Body of pancreas (tissue), 4 donors: Measurements from ENCODE around the gene NKX1-1. TPM values are rescaled to one million over a fixed set of nuclear protein-coding genes. Genes with fewer than 3 reads are reported as not detected.

Source experiments
- ATAC-seq: fragments of 150-250 bp; one replicate; pipeline ENCODE4 v1.9.1; 2016
- DNase-seq, 4 donors: peaks; one replicate each; pipeline ENCODE4 v3.0.0-alpha.2; 2019
- H3K27ac ChIP-seq, 4 donors: fragments of 200-600 bp; sonication (generic); 1 replicate in 3 of 4; 2 replicates in 1 of 4; pipeline versions ENCODE4 v1.5.1 to v1.6.1; 2016 to 2019; ENCODE audit warnings: mild to moderate bottlenecking in 1 of 4, mixed read lengths in 1 of 4, moderate library complexity in 1 of 4
- H3K27me3 ChIP-seq, 2 donors: fragments of 200-600 bp; sonication (generic); one replicate each; pipeline ENCODE4 v1.6.0; 2016; ENCODE audit warnings: mild to moderate bottlenecking in 1 of 2
- H3K36me3 ChIP-seq, 2 donors: fragments of 200-600 bp; sonication (generic); replicated peaks in 1 of 2; 2 replicates each; pipeline ENCODE4 v1.5.1; 2016; ENCODE audit warnings: low read depth in 2 of 2; ENCODE audit not compliant: insufficient read depth in 1 of 2
- H3K4me1 ChIP-seq: fragments of 200-600 bp; sonication (generic); one replicate; pipeline ENCODE4 v1.6.0; 2016
- H3K4me3 ChIP-seq, 2 donors: fragments of 200-600 bp; sonication (generic); 1 replicate in 1 of 2; 2 replicates in 1 of 2; pipeline ENCODE4 v1.5.1; 2016 to 2019
- H3K9me3 ChIP-seq, 3 donors: fragments of 200-600 bp; sonication (generic); 1 replicate in 2 of 3; 2 replicates in 1 of 3; pipeline ENCODE4 v1.5.1; 2016
- CTCF ChIP-seq, 7 experiments: fragments of 450-650 bp in 4 of 7; fragments of 200-600 bp in 3 of 7; sonication (generic) in 3 of 7; IDR thresholded peaks; one replicate each; pipeline ENCODE4 v1.5.1; 2016 to 2019; ENCODE audit warnings: antibody characterized with exemption in 7 of 7
- POLR2A ChIP-seq, 3 donors: fragments of 450-650 bp; IDR thresholded peaks; one replicate each; pipeline ENCODE4 v1.6.1; 2016; ENCODE audit warnings: antibody characterized with exemption in 3 of 3, mild to moderate bottlenecking in 2 of 3
- WGBS, 2 donors: methylation state at CpG; one replicate each; pipeline ENCODE4 v1.1.5; 2017; 5-methylcytosine and 5-hydroxymethylcytosine counted together
- intact Hi-C: fragments of 100-400 bp; cut with DNase I; formaldehyde crosslinking; loops from one replicate; pipeline ENCODE4 v1.15.1; 2023
- total RNA-seq, 2 donors: library from RNA; depleted of rRNA; stranded (reverse); fragments of >200 nt; gene quantifications; one replicate each; pipeline ENCODE4 v1.1.0, GENCODE V29; 2016

Gene NKX1-1
- total RNA-seq, 2 donors from 2014 or later: not detected

DNA sequence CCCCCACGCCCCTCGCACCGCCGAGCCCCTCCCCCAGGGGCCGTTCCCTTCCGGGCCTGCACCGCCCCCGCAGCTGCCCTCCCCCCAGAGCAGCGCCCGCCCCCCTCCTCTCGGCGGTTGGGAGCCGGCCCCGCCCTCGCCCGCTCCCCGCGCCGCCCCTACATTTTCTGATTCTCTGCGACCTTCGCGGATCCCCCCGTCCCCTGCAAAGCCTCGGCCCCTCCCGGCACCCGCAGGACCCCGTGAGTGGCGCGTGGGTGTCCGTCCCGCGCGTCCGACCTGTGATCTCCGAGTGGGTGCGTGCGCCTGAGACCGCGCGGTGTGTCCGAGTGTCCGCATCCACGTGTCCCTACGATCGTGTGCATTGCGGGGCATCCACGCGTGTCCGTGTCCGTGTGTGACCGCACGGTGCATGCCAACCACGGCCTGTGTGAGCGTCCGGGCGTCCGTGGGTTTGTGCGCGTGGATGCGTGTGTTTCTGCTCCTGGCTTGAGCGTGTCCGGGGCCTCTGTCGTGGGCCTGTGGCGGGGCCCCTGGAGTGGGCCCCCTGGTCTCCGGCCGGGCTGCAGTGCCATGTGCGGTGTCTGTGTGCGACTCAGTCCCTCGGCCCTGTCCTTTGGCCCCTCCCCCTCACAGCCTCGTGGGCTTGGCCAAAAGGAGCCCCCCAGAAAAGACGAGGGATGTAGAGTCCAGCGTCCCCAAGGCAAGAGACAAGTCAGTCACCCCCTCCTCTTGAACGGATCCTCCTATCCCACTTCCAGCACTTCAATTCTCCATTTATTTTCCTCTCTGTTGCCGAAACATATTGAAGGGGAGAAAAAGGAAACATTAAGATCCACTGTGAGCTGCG lies 8.8 kb upstream of the NKX1-1 start:
- intact Hi-C loops: no loop called here
- Histone ChIP-seq H3K27ac (no peak overlapping the region), H3K36me3 (no peaks in the 10 kb centered on the region), H3K27me3 (peaks cover 0 to 26% of the 10 kb centered on the region in 2 donors), H3K9me3 (no peaks in the 10 kb centered on the region), H3K4me1 (no peaks in the 10 kb centered on the region), H3K4me3 (no peak overlapping the region)
- ATAC-seq: no peak
- no peak for DNase-seq
- TF ChIP-seq POLR2A (IDR thresholded peaks at IDR 0.05) (no peak), CTCF (IDR thresholded peaks at IDR 0.05) (no peak)
- 36 to 38% methylated on average over 2 to 46 of the region's 75 CpGs for WGBS, 2 donors

DNA sequence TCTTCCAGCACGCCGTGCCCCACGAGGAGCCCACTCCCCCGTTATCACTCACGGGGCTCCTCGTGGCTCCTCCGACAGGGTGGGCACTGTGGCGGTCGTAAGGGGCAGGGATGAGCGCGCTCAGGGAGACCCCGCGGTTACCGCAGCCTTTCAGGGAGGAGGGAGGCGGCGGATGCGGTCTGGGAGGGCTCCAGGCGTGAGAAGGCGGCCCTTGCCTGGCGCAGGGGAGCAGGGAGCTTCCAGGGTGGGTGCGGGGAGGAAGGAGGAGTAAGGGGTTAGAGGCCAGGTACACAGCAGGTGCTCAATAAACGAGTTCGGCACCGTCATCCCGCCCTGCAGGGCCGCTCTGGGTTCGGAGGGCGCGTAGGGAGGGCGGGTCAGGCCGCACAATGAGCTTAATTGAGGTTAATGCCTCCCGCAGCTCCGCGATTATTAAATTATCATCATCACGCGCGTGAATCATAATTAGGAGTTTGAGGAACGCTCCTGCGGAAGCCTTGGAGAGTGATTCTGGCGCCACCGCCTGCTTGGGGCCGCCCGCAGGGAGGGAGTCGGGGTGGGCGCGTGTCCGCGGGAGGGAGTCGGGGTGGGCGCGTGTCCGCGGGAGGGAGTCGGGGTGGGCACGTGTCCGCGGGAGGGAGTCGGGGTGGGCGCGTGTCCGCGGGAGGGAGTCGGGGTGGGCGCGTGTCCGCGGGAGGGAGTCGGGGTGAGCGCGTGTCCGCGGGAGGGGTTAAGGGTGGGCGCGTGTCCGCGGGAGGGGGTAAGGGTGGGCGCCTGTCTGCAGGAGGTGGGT lies 7.6 kb upstream of the NKX1-1 start:
- ATAC-seq (no peak), DNase-seq (no peak)
- Histone ChIP-seq H3K4me1 (no peaks in the 10 kb centered on the region), H3K9me3 (no peaks in the 10 kb centered on the region), H3K27me3 (peaks cover 0 to 35% of the 10 kb centered on the region in 2 donors), H3K27ac (no peak overlapping the region), H3K36me3 (no peaks in the 10 kb centered on the region), H3K4me3 (no peak overlapping the region)
- intact Hi-C loops: no loop called here
- TF ChIP-seq CTCF (IDR thresholded peaks at IDR 0.05) (no peak), POLR2A (IDR thresholded peaks at IDR 0.05) (no peak)
- WGBS, 2 donors: 13 to 27% methylated on average over 34 to 40 of the region's 77 CpGs

DNA sequence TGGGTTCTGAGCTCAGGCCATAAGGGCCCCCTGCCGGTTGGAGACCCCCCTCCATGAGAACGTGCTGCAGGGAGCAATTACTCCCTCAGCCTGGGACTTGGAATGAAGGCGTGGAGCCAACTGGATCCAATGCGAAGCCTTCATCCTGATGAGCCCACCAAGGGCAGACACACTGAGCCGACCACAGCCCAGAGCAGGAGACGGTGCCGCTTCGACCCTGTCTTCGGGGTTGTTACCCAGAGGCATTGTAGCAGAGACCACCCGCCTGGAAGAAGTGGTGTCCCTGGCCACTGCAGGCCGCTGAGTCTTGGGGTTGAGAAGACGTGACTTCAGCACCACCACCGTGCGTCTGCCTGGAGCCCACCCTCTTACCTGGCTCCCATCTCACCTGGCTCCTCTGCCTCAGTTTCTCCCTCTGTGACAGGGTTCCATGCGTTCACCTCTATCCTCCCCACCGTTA lies 7.0 kb upstream of the NKX1-1 start:
- Histone ChIP-seq H3K36me3 (no peaks in the 10 kb centered on the region), H3K27me3 (peaks cover 0 to 42% of the 10 kb centered on the region in 2 donors), H3K4me1 (no peaks in the 10 kb centered on the region), H3K27ac (no peak overlapping the region), H3K4me3 (no peak overlapping the region), H3K9me3 (no peaks in the 10 kb centered on the region)
- DNase-seq (no peak), ATAC-seq (no peak)
- WGBS, 2 donors: 50 to 52% methylated on average over 12 to 16 of the region's 16 CpGs
- no peak for TF ChIP-seq CTCF (IDR thresholded peaks at IDR 0.05)
- no peak for TF ChIP-seq POLR2A (IDR thresholded peaks at IDR 0.05)
- intact Hi-C loops: no loop called here

- Histone ChIP-seq H3K27ac (no peak overlapping the region), H3K9me3 (no peaks in the 10 kb centered on the region), H3K4me1 (no peaks in the 10 kb centered on the region), H3K27me3 (peaks cover 0 to 42% of the 10 kb centered on the region in 2 donors), H3K36me3 (no peaks in the 10 kb centered on the region), H3K4me3 (no peak overlapping the region)
- TF ChIP-seq CTCF (IDR thresholded peaks at IDR 0.05) (no peak), POLR2A (IDR thresholded peaks at IDR 0.05) (no peak)
- 43 to 54% methylated on average over 11 to 14 of the region's 15 CpGs for WGBS, 2 donors
- intact Hi-C loops: no loop called here
- no peak for ATAC-seq
- no peak for DNase-seq
These were observed 6.3 kb upstream of the NKX1-1 start for GRCh38 chr4:1412376-1413203.
